Spinal cord (tissue), 10 donors: ENCODE measurements around the gene IZUMO3. TPM values are rescaled to one million over a fixed set of nuclear protein-coding genes. Genes with fewer than 3 reads are reported as not detected.

Source experiments
- DNase-seq, 6 donors: peaks; one replicate each; pipeline versions ENCODE4 v3.0.0 to v3.0.0-alpha.2; 2013 to 2015; ENCODE audit warnings: low spot score in 6 of 6, low read depth in 4 of 6
- H3K27ac ChIP-seq: one replicate; pipeline ENCODE4 v1.5.1; 2013; ENCODE audit warnings: low read depth, low read length, control low read depth
- H3K27me3 ChIP-seq: one replicate; pipeline ENCODE4 v1.6.1; 2013; ENCODE audit warnings: low read length; ENCODE audit not compliant: control insufficient read depth, insufficient read depth
- H3K36me3 ChIP-seq: one replicate; pipeline ENCODE4 v1.6.1; 2013; ENCODE audit warnings: low read length; ENCODE audit not compliant: control insufficient read depth, insufficient read depth
- H3K4me1 ChIP-seq: one replicate; pipeline ENCODE4 v1.6.1; 2013; ENCODE audit warnings: low read length; ENCODE audit not compliant: control insufficient read depth, insufficient read depth
- H3K4me3 ChIP-seq: one replicate; pipeline ENCODE4 v1.5.1; 2013; ENCODE audit warnings: low read depth, low read length, control low read depth
- H3K9me3 ChIP-seq: one replicate; pipeline ENCODE4 v1.6.1; 2013; ENCODE audit warnings: low read length; ENCODE audit not compliant: control insufficient read depth, insufficient read depth
- WGBS: methylation state at CpG from one replicate; pipeline ENCODE4 v1.1.5; 2013; ENCODE audit warnings: missing lambda C conversion rate; ENCODE audit not compliant: insufficient coverage; 5-methylcytosine and 5-hydroxymethylcytosine counted together
- polyA plus RNA-seq, 2 donors: library from polyadenylated mRNA; unstranded; fragments of 120-200 nt; gene quantifications; one replicate each; pipeline ENCODE4 v1.2.1, GENCODE V29; 2013; ENCODE audit not compliant: insufficient read length in 2 of 2
- total RNA-seq, 2 donors: library from RNA; depleted of rRNA in 1 of 2; stranded (reverse); fragments of 120-200 nt in 1 of 2; fragments of >200 nt in 1 of 2; gene quantifications; one replicate each; pipeline versions ENCODE4 v1.2.3 to v1.2.4, GENCODE V29; 2013 to 2014
- donor health status: healthy.

Gene IZUMO3
- total and polyA plus RNA-seq, 4 donors: not detected

- Histone ChIP-seq H3K36me3 (no peaks in the 10 kb centered on the region), H3K27ac (no peak overlapping the region), H3K4me1 (no peaks in the 10 kb centered on the region), H3K4me3 (no peak overlapping the region), H3K9me3 (no peaks in the 10 kb centered on the region), H3K27me3 (no peaks in the 10 kb centered on the region)
- peak in 3 of 6 donors; percentile 1 to 61 (median 2) for DNase-seq
- 61% methylated on average over 3 of the region's 9 CpGs for WGBS
Observed at GRCh38 chr9:24552526-24553182, 7.0 kb upstream of the IZUMO3 start.

GRCh38 chr9:24545285-24545684 lies 412 bp downstream of the IZUMO3 start:
- Histone ChIP-seq H3K27me3 (no peaks in the 10 kb centered on the region), H3K4me3 (no peak overlapping the region), H3K27ac (no peak overlapping the region), H3K36me3 (no peaks in the 10 kb centered on the region), H3K9me3 (peaks cover 1% of the 10 kb centered on the region), H3K4me1 (no peaks in the 10 kb centered on the region)
- 50% methylated on average over 7 of the region's 7 CpGs for WGBS
- DNase-seq: no peak

GRCh38 chr9:24518545-24518944 lies 27.2 kb downstream of the IZUMO3 start:
- H3K4me3 ChIP-seq: no peak overlapping the region
- no peaks in the 10 kb centered on the region for H3K9me3 ChIP-seq
- no peaks in the 10 kb centered on the region for H3K36me3 ChIP-seq
- WGBS: 80% methylated on average over 1 of the region's 2 CpGs
- no peaks in the 10 kb centered on the region for H3K27me3 ChIP-seq
- H3K27ac ChIP-seq: no peak overlapping the region
- no peak for DNase-seq
- no peaks in the 10 kb centered on the region for H3K4me1 ChIP-seq

- 100% methylated on average over 1 of the region's 3 CpGs for WGBS
- no peaks in the 10 kb centered on the region for H3K36me3 ChIP-seq
Observed at GRCh38 chr9:24516463-24516862, 29.2 kb downstream of the IZUMO3 start.

DNA sequence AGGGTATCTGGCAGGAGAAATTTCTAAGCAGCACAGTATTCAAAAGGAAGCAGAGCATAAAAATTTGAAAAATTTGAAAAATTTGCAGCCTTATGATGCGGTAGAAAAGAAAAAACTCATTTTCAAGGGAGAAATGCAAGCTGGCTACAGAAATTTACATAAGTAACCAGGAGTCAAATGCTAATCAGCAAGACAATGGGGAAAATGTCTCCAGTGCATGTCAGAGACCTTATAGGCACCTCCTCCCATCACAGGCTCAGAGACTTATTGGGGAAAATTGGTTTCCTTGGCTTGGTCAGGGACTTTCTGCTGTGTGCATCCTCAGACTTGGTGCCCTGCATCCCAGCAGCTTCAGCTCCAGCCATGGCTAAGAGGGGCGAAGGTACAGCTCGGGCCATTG lies 35.8 kb downstream of the IZUMO3 start:
- H3K27ac ChIP-seq: no peak overlapping the region
- WGBS: 100% methylated on average over 2 of the region's 3 CpGs

More at GRCh38 chr9:24516463-24516862, 29.2 kb downstream of the IZUMO3 start:
- H3K27me3 ChIP-seq: no peaks in the 10 kb centered on the region
- H3K27ac ChIP-seq: no peak overlapping the region
- H3K4me3 ChIP-seq: no peak overlapping the region
- H3K9me3 ChIP-seq: no peaks in the 10 kb centered on the region
- H3K4me1 ChIP-seq: no peaks in the 10 kb centered on the region
- DNase-seq: no peak

DNA sequence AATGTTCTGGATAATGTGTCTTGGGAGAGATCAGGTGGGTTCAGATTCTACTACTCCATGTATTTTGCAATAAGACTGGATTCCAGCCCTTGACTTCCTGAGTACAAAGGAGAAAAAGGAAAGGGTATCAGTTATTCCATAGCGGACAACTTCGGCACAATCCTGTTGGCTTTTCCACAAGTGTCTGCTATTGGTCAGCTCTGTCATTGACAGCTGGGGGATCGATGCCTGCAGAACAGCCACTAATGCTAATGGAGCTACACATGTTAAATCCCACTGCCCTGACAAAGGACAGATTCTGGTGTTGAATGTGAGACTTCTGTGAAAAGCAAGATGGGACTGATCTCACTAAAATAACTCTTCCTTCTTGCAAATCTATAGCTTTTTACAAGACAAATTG lies 41.2 kb downstream of the IZUMO3 start:
- 100% methylated on average over 3 of the region's 3 CpGs for whole genome bisulfite sequencing
- Histone ChIP-seq H3K27ac (no peak overlapping the region), H3K4me1 (no peaks in the 10 kb centered on the region), H3K36me3 (no peaks in the 10 kb centered on the region), H3K9me3 (no peaks in the 10 kb centered on the region), H3K4me3 (no peak overlapping the region), H3K27me3 (no peaks in the 10 kb centered on the region)
- no peak for DNase-seq

More for the DNA sequence above, 35.8 kb downstream of the IZUMO3 start:
- H3K36me3 ChIP-seq: no peaks in the 10 kb centered on the region
- no peaks in the 10 kb centered on the region for H3K27me3 ChIP-seq
- no peaks in the 10 kb centered on the region for H3K4me1 ChIP-seq
- no peak for DNase-seq
- H3K4me3 ChIP-seq: no peak overlapping the region
- H3K9me3 ChIP-seq: peaks cover 1% of the 10 kb centered on the region

DNA sequence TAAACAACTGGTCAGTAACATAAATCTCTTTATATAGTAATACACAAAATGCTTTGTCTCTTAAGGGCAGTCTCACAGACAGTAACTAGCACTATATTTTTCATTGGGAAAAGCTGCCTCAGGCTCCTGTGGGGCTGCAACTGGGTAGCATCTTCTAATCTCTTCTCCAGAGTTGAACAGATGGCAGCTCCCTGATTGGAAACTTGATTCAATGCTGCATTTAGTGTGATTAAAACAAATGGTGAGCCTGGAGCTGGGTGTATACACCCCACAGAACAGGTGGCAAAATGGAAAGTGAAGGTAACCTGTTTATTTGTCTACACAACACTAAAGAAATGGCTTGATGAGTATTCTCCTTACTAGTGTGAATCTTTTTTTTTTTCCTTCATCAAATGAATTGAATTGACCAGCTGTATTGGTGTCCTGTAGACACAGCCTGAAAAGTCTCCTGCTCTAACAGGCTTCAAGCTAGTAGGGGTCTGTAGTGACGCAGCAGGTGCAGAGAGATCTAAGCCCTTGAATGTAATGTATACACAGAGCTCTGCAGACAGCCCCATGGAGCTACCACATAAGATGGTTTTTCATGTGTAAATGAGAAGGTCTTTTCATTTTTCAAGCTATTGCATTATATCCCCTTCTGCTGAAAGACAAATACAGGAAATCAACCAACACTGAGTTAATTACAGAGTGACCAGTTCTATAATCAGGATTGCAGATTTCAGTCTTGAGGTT lies 43.3 kb downstream of the IZUMO3 start:
- H3K36me3 ChIP-seq: no peaks in the 10 kb centered on the region
- no peak overlapping the region for H3K27ac ChIP-seq
- peak in 1 of 6 donors; percentile 53 for DNase-seq
- H3K27me3 ChIP-seq: no peaks in the 10 kb centered on the region
- no CpG with 5 or more reads among the region's 1 CpG for WGBS
- no peaks in the 10 kb centered on the region for H3K9me3 ChIP-seq
- no peaks in the 10 kb centered on the region for H3K4me1 ChIP-seq
- no peak overlapping the region for H3K4me3 ChIP-seq

GRCh38 chr9:24500761-24501160 lies 44.9 kb downstream of the IZUMO3 start:
- Histone ChIP-seq H3K9me3 (no peaks in the 10 kb centered on the region), H3K4me3 (no peak overlapping the region), H3K27ac (no peak overlapping the region), H3K27me3 (no peaks in the 10 kb centered on the region), H3K4me1 (no peaks in the 10 kb centered on the region), H3K36me3 (no peaks in the 10 kb centered on the region)
- no CpG with 5 or more reads among the region's 3 CpGs for WGBS
- no peak for DNase-seq

DNA sequence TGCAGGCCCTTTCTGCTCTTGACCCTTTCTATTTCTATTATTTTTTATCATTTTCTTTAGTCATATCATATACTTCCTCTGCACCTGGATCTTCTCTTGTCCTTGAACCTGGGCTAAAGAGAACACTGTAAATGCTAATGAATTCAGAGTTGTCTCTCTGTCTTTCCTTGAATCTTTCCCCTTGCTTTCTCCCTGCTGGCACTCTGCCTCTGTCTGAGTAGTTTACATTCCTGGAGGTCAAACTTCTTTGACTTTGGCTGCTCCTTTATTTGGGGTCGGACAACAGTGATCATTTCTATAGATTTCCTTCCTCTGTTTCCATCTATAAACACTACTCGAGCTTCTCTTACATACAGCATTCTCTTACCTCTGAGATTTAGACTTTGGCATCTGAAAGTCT lies 47.1 kb downstream of the IZUMO3 start:
- WGBS: 44% methylated on average over 1 of the region's 2 CpGs
- H3K27ac ChIP-seq: no peak overlapping the region
- H3K27me3 ChIP-seq: no peaks in the 10 kb centered on the region
- no peaks in the 10 kb centered on the region for H3K9me3 ChIP-seq
- H3K4me1 ChIP-seq: no peaks in the 10 kb centered on the region
- no peak overlapping the region for H3K4me3 ChIP-seq
- DNase-seq: no peak
- H3K36me3 ChIP-seq: no peaks in the 10 kb centered on the region

GRCh38 chr9:24497671-24498070 lies 48.0 kb downstream of the IZUMO3 start:
- WGBS: 67% methylated on average over 1 of the region's 4 CpGs
- Histone ChIP-seq H3K9me3 (no peaks in the 10 kb centered on the region), H3K27ac (no peak overlapping the region), H3K4me1 (no peaks in the 10 kb centered on the region), H3K4me3 (no peak overlapping the region), H3K27me3 (no peaks in the 10 kb centered on the region), H3K36me3 (no peaks in the 10 kb centered on the region)
- DNase-seq: no peak
